Neural progenitor cell (in vitro differentiated cells): ENCODE results near the gene SND1.

Experiments
- CTCF ChIP-seq: fragments of 200-600 bp; sonication (generic); IDR thresholded peaks from 2 replicates; pipeline ENCODE4 v1.5.1; 2017; ENCODE audit warnings: antibody characterized with exemption, mild to moderate bottlenecking
- EZH2 ChIP-seq: fragments of 200-600 bp; sonication (generic); IDR thresholded peaks from 2 replicates; pipeline ENCODE4 v1.6.1; 2017; ENCODE audit warnings: antibody characterized with exemption, mild to moderate bottlenecking, moderate library complexity
- EZH2phosphoT487 ChIP-seq: fragments of 200-600 bp; sonication (generic); IDR thresholded peaks from 2 replicates; pipeline ENCODE4 v1.6.1; 2017; ENCODE audit warnings: antibody characterized with exemption

DNA sequence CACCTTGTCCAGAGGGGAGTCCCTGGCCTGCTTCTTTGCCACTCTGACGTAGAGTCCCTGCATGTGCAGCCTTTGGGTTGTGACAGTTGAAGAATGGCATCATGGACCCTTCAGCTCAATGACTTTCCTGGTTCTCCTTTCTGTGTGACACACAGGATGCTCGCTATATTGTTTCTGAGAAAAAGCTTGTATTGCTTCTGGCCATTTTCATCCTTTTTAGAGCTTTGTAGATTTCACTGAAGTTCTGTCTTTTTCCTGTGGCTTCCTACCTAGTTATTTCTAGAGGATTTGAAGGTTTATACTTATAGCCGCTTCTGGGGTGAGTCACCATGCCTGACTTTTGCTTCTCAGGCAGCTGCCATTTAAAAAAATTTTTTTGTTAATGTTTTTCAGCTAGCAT, 27.0 kb downstream of the SND1 start:
- TF ChIP-seq EZH2phosphoT487 (no peak), CTCF (no peak), EZH2 (no peak)
